SK-N-SH (cell line): ENCODE measurements around the gene PHIP. TPM values are rescaled to one million over a fixed set of nuclear protein-coding genes. Genes with fewer than 3 reads are reported as not detected.

Experiments used
- CTCF ChIA-PET: fragments of 300-600, 350-600 bp; formaldehyde crosslinking; extraction: SDS; loops from one replicate; lab custom pipeline; 2021; lab: Yijun Ruan, JAX
- POLR2A ChIA-PET: fragments of 350-600 bp; sonication (Branson Sonifier 250); formaldehyde crosslinking; extraction: SDS; loops from one replicate; lab custom pipeline; 2020; ENCODE audit warnings: antibody characterized with exemption, inconsistent platforms; lab: Yijun Ruan, JAX
- DNase-seq: peaks from one replicate; pipeline ENCODE4 v3.0.0; 2012
- H2AFZ ChIP-seq: fragments of 200-600 bp; sonication (generic); 2 replicates; pipeline ENCODE4 v1.8.1; 2016; ENCODE audit warnings: antibody characterized with exemption, mild to moderate bottlenecking, low read depth
- H3F3A ChIP-seq: fragments of 200-600 bp; sonication (generic); replicated peaks from 2 replicates; pipeline ENCODE3; 2016; ENCODE audit warnings: antibody characterized with exemption, mild to moderate bottlenecking; ENCODE audit not compliant: insufficient read depth
- H3K27ac ChIP-seq, 2 experiments: fragments of 200-500 bp in 1 of 2; fragments of 200-600 bp in 1 of 2; sonication (Bioruptor generic) in 1 of 2; sonication (generic), shearing (Covaris generic) in 1 of 2; 2 replicates each; pipeline versions ENCODE4 v1.5.1 to v1.6.1; 2014 to 2016; ENCODE audit warnings: low read depth in 2 of 2, inconsistent platforms in 1 of 2, low read length in 1 of 2, mild to moderate bottlenecking in 1 of 2, mixed read lengths in 1 of 2
- H3K27me3 ChIP-seq: fragments of 200-600 bp; sonication (generic), shearing (Covaris generic); 2 replicates; pipeline ENCODE4 v1.6.1; 2016; ENCODE audit warnings: mixed run types; ENCODE audit not compliant: insufficient read depth
- H3K36me3 ChIP-seq, 2 experiments: fragments of 200-500 bp in 1 of 2; fragments of 200-600 bp in 1 of 2; sonication (Bioruptor generic) in 1 of 2; sonication (generic) in 1 of 2; replicated peaks in 1 of 2; 2 replicates each; pipeline versions ENCODE3 to v1.5.1; 2014 to 2016; ENCODE audit warnings: low read length in 1 of 2, mild to moderate bottlenecking in 1 of 2; ENCODE audit not compliant: insufficient read depth in 2 of 2, control insufficient read depth in 1 of 2
- H3K4me1 ChIP-seq, 2 experiments: fragments of 200-500 bp in 1 of 2; fragments of 200-600 bp in 1 of 2; sonication (Bioruptor generic) in 1 of 2; sonication (generic), shearing (Covaris generic) in 1 of 2; 2 replicates each; pipeline versions ENCODE4 v1.5.1 to v1.6.1; 2014 to 2016; ENCODE audit warnings: low read depth in 1 of 2, low read length in 1 of 2, mixed run types in 1 of 2; ENCODE audit not compliant: insufficient read depth in 2 of 2, control insufficient read depth in 1 of 2
- H3K4me2 ChIP-seq: fragments of 200-600 bp; sonication (generic), shearing (Covaris generic); 2 replicates; pipeline ENCODE4 v1.6.1; 2017; ENCODE audit warnings: mixed run types
- H3K4me3 ChIP-seq, 2 experiments: fragments of 200-500 bp in 1 of 2; fragments of 200-600 bp in 1 of 2; sonication (Bioruptor generic) in 1 of 2; sonication (generic), shearing (Covaris generic) in 1 of 2; 2 replicates each; pipeline versions ENCODE4 v1.5.1 to v1.8.1; 2014 to 2016; ENCODE audit warnings: low read depth in 2 of 2, inconsistent platforms in 1 of 2, low read length in 1 of 2, mild to moderate bottlenecking in 1 of 2, mixed read lengths in 1 of 2, moderate library complexity in 1 of 2
- H3K79me2 ChIP-seq: fragments of 200-600 bp; sonication (generic); 2 replicates; pipeline ENCODE4 v1.8.1; 2017; ENCODE audit warnings: mild to moderate bottlenecking; ENCODE audit not compliant: insufficient read depth
- H3K9ac ChIP-seq: fragments of 200-600 bp; sonication (generic); 2 replicates; pipeline ENCODE4 v1.6.1; 2017; ENCODE audit warnings: mixed run types
- H3K9me2 ChIP-seq: fragments of 200-600 bp; sonication (generic); 2 replicates; pipeline ENCODE4 v1.6.1; 2017; ENCODE audit warnings: mixed run types
- H3K9me3 ChIP-seq: fragments of 200-600 bp; sonication (generic); 2 replicates; pipeline ENCODE4 v1.6.1; 2017; ENCODE audit warnings: mixed run types, mild to moderate bottlenecking, moderate library complexity
- H4K20me1 ChIP-seq: fragments of 200-600 bp; sonication (generic); 2 replicates; pipeline ENCODE4 v1.6.1; 2017; ENCODE audit warnings: mild to moderate bottlenecking, mixed run types; ENCODE audit not compliant: insufficient read depth
- CTCF ChIP-seq: fragments of 200-600 bp; sonication (generic); IDR thresholded peaks from 2 replicates; pipeline ENCODE4 v1.6.1; 2017; ENCODE audit warnings: antibody characterized with exemption, mild to moderate bottlenecking, moderate library complexity
- ELF1 ChIP-seq: IDR thresholded peaks from 2 replicates; pipeline ENCODE4 v1.4.0; 2012
- EZH2phosphoT487 ChIP-seq: fragments of 200-600 bp; sonication (generic); IDR thresholded peaks from 2 replicates; pipeline ENCODE4 v1.6.1; 2017; ENCODE audit warnings: low read depth, mixed run types, mild to moderate bottlenecking, antibody characterized with exemption, moderate library complexity, borderline replicate concordance
- JUND ChIP-seq: IDR thresholded peaks from 2 replicates; pipeline ENCODE4 v1.4.0; 2012
- PBX3 ChIP-seq: IDR thresholded peaks from 2 replicates; pipeline ENCODE4; 2012
- RAD21 ChIP-seq: IDR thresholded peaks from 2 replicates; pipeline ENCODE4 v1.6.1; 2012; ENCODE audit warnings: mild to moderate bottlenecking, low read length
- RCOR1 ChIP-seq: fragments of 150-350 bp; IDR thresholded peaks from 2 replicates; pipeline ENCODE4 v1.6.1; 2017; ENCODE audit warnings: antibody characterized with exemption, low read length
- REST ChIP-seq: IDR thresholded peaks from 2 replicates; pipeline ENCODE4 v1.6.1; 2012; ENCODE audit warnings: mild to moderate bottlenecking, low read depth, low read length, moderate library complexity
- RFX5 ChIP-seq: IDR thresholded peaks from 2 replicates; pipeline ENCODE4 v1.6.1; 2012; ENCODE audit warnings: mild to moderate bottlenecking, improper control_type of control experiment, low read length
- TEAD4 ChIP-seq: IDR thresholded peaks from 2 replicates; pipeline ENCODE4 v1.4.0; 2012; ENCODE audit warnings: mild to moderate bottlenecking, borderline replicate concordance; ENCODE audit not compliant: insufficient read depth
- polyA plus RNA-seq, 3 experiments: library from polyadenylated mRNA; depleted of rRNA; stranded (reverse); fragments of >200 nt; gene quantifications; 2 replicates each; pipeline ENCODE4 v1.2.3, GENCODE V29; 2012

Gene PHIP
- polyA plus RNA-seq, 1 of the 3 experiments (the other 2 are of a cell fraction): 1.7 TPM

GRCh38 chr6:79078075-79078969, at the start of gene PHIP (continued):
- TF ChIP-seq CTCF (no peak), EZH2phosphoT487 (no peak), REST (no peak; the same call in 1 of the 2 replicates), PBX3 (peak; percentile 85), JUND (no peak), ELF1 (no peak), RFX5 (peak; percentile 18; the same call in 1 of the 2 replicates), RAD21 (0 out of 2 replicates have a peak, but pooled peaks have one; percentile 11)

GRCh38 chr6:79127660-79128059, 49.6 kb upstream of the PHIP start:
- TF ChIP-seq TEAD4 (no peak), RCOR1 (no peak)
- DNase-seq: no peak
- no peaks in the 10 kb centered on the region for H3K9me3 ChIP-seq
- no peaks in the 10 kb centered on the region for H3K36me3 ChIP-seq
- ChIA-PET CTCF (no interaction called here), POLR2A (no interaction called here)
- H3K4me2 ChIP-seq: no peak overlapping the region
- H3K79me2 ChIP-seq: no peaks in the 10 kb centered on the region
- no peaks in the 10 kb centered on the region for H3F3A ChIP-seq
- no peaks in the 10 kb centered on the region for H3K27me3 ChIP-seq
- no peak overlapping the region for H2AFZ ChIP-seq
- no peaks in the 10 kb centered on the region for H4K20me1 ChIP-seq
- no peaks in the 10 kb centered on the region for H3K4me1 ChIP-seq
- no peak overlapping the region for H3K27ac ChIP-seq
- no peak overlapping the region for H3K9ac ChIP-seq
- H3K9me2 ChIP-seq: no peaks in the 10 kb centered on the region
- no peak overlapping the region for H3K4me3 ChIP-seq
